NCI-H2029 (cell line): Measurements from ENCODE around the gene ACOT6.
"Not testable (repeated sequence)": the region's sequence is repeated elsewhere in the genome, so short reads cannot be mapped to it uniquely, and the experiment has no call there.

Experiments
- DNase-seq: peaks from one replicate; lab custom pipeline; 2025; lab: John Stamatoyannopoulos, UW

ACOT6 gene

GRCh38 chr14:73602994-73603393 is 9.3 kb upstream of the ACOT6 start:
- DNase-seq: no peak

GRCh38 chr14:73606271-73606670 is 6.0 kb upstream of the ACOT6 start:
- no peak for DNase-seq

- DNase-seq: no peak
Measured at GRCh38 chr14:73607241-73607640, 5.1 kb upstream of the ACOT6 start.

- DNase-seq: no peak
Measured at GRCh38 chr14:73610687-73611086, 1.6 kb upstream of the ACOT6 start.

- no peak for DNase-seq
Measured at GRCh38 chr14:73613046-73613383, 698 bp downstream of the ACOT6 start.

- no peak for DNase-seq
Measured at GRCh38 chr14:73613419-73613963, 1.2 kb downstream of the ACOT6 start.

GRCh38 chr14:73616831-73617230 is 4.5 kb downstream of the ACOT6 start:
- no peak for DNase-seq

GRCh38 chr14:73619524-73619923 is 7.2 kb downstream of the ACOT6 start:
- no peak for DNase-seq

- no peak for DNase-seq
Measured at GRCh38 chr14:73620268-73620667, 8.0 kb downstream of the ACOT6 start.

GRCh38 chr14:73623504-73624054 is 11.3 kb downstream of the ACOT6 start:
- DNase-seq: no peak

GRCh38 chr14:73625706-73626105 is 13.4 kb downstream of the ACOT6 start:
- no peak for DNase-seq

- no peak for DNase-seq
Measured at GRCh38 chr14:73627151-73627558, 14.8 kb downstream of the ACOT6 start.

GRCh38 chr14:73630009-73630780 is 17.9 kb downstream of the ACOT6 start:
- DNase-seq: no peak

- DNase-seq: no peak
Measured at GRCh38 chr14:73633116-73634010, 21.0 kb downstream of the ACOT6 start.

- no peak for DNase-seq
Measured at GRCh38 chr14:73634011-73634833, 21.9 kb downstream of the ACOT6 start.

- not testable (repeated sequence) for DNase-seq
Measured at GRCh38 chr14:73636355-73636754, 24.0 kb downstream of the ACOT6 start.

- no peak for DNase-seq
Measured at GRCh38 chr14:73637830-73638229, 25.5 kb downstream of the ACOT6 start.

- no peak for DNase-seq
Measured at GRCh38 chr14:73640796-73641365, 28.6 kb downstream of the ACOT6 start.

GRCh38 chr14:73644531-73645247 is 32.4 kb downstream of the ACOT6 start, which contains the start of gene DNAL1:
Gene DNAL1 (plus strand): TSS chr14:73644986. CDS start chr14:73645040, 54 bp downstream.
- peak; percentile 68 for DNase-seq

GRCh38 chr14:73645248-73645610 is 32.9 kb downstream of the ACOT6 start:
- no peak for DNase-seq

- no peak for DNase-seq
Measured at GRCh38 chr14:73651005-73651404, 38.7 kb downstream of the ACOT6 start.
